Measurements from ENCODE around the gene GINS2.

GRCh38 chr16:85668676-85669424 lies 19.9 kb downstream of the GINS2 start:
- TF ChIP-seq POLR2A (IDR thresholded peaks at IDR 0.05) (no peak), EP300 (IDR thresholded peaks at IDR 0.05) (no peak)
- TF ChIP-seq, protein P1, sequence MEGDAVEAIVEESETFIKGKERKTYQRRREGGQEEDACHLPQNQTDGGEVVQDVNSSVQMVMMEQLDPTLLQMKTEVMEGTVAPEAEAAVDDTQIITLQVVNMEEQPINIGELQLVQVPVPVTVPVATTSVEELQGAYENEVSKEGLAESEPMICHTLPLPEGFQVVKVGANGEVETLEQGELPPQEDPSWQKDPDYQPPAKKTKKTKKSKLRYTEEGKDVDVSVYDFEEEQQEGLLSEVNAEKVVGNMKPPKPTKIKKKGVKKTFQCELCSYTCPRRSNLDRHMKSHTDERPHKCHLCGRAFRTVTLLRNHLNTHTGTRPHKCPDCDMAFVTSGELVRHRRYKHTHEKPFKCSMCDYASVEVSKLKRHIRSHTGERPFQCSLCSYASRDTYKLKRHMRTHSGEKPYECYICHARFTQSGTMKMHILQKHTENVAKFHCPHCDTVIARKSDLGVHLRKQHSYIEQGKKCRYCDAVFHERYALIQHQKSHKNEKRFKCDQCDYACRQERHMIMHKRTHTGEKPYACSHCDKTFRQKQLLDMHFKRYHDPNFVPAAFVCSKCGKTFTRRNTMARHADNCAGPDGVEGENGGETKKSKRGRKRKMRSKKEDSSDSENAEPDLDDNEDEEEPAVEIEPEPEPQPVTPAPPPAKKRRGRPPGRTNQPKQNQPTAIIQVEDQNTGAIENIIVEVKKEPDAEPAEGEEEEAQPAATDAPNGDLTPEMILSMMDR (IDR thresholded peaks at IDR 0.05) = no peak

Data from ovary (tissue), 3 donors.